GM19025 (cell line): Measurements from ENCODE around the gene SRSF3.
A peak's percentile ranks its signal among the peaks of the same experiment; 100 is the strongest.
"Not testable (repeated sequence)": the region's sequence is repeated elsewhere in the genome, so short reads cannot be mapped to it uniquely, and the experiment has no call there.

Experiments
- ATAC-seq: cut with Tn5 transposase; IDR thresholded peaks from one replicate; pipeline ENCODE4 v1.9.1; 2021; ENCODE audit warnings: mild to moderate bottlenecking, low read depth, moderate library complexity; ENCODE audit not compliant: unreplicated experiment

The SRSF3 gene

GRCh38 chr6:36572353-36573311 lies 21.5 kb upstream of the SRSF3 start:
- not testable (repeated sequence) for ATAC-seq

GRCh38 chr6:36574679-36575078 lies 19.5 kb upstream of the SRSF3 start:
- no peak for ATAC-seq

- ATAC-seq: no peak
Observed at GRCh38 chr6:36576578-36576977, 17.6 kb upstream of the SRSF3 start.

- no peak for ATAC-seq
Observed at GRCh38 chr6:36577301-36577700, 16.9 kb upstream of the SRSF3 start.

GRCh38 chr6:36578030-36578429 lies 16.1 kb upstream of the SRSF3 start:
- ATAC-seq: no peak

- ATAC-seq: no peak
Observed at GRCh38 chr6:36578431-36578830, 15.7 kb upstream of the SRSF3 start.

- no peak for ATAC-seq
Observed at GRCh38 chr6:36580184-36580526, 14.0 kb upstream of the SRSF3 start.

GRCh38 chr6:36581716-36582115 lies 12.4 kb upstream of the SRSF3 start:
- no peak for ATAC-seq

- ATAC-seq: no peak
Observed at GRCh38 chr6:36586606-36587005, 7.6 kb upstream of the SRSF3 start.

- not testable (repeated sequence) for ATAC-seq
Observed at GRCh38 chr6:36589025-36589400, 5.1 kb upstream of the SRSF3 start.

- ATAC-seq: no peak
Observed at GRCh38 chr6:36590237-36590636, 3.9 kb upstream of the SRSF3 start.

- peak; percentile 45 for ATAC-seq
Observed at GRCh38 chr6:36592221-36592655, 1.9 kb upstream of the SRSF3 start.

- peak; percentile 20 for ATAC-seq
Observed at GRCh38 chr6:36593569-36594028, 563 bp upstream of the SRSF3 start.

- no peak for ATAC-seq
Observed at GRCh38 chr6:36594816-36595643, 868 bp downstream of the SRSF3 start.

- ATAC-seq: no peak
Observed at GRCh38 chr6:36596356-36596755, 2.2 kb downstream of the SRSF3 start.

- no peak for ATAC-seq
Observed at GRCh38 chr6:36597775-36598174, 3.6 kb downstream of the SRSF3 start.

- no peak for ATAC-seq
Observed at GRCh38 chr6:36598326-36598725, 4.2 kb downstream of the SRSF3 start.

GRCh38 chr6:36598739-36599318 lies 4.7 kb downstream of the SRSF3 start:
- no peak for ATAC-seq

GRCh38 chr6:36599791-36600209 lies 5.6 kb downstream of the SRSF3 start:
- ATAC-seq: no peak

GRCh38 chr6:36600564-36601146 lies 6.5 kb downstream of the SRSF3 start:
- ATAC-seq: no peak

- ATAC-seq: not testable (repeated sequence)
Observed at GRCh38 chr6:36601818-36602217, 7.7 kb downstream of the SRSF3 start.
